HCT116 (cell line): Measurements from ENCODE around the gene DDRGK1. TPM values are rescaled to one million over a fixed set of nuclear protein-coding genes. Genes with fewer than 3 reads are reported as not detected.

ENCODE experiments used
- ATAC-seq: fragments of 200-7000 bp; cut with Tn5 transposase; 2 replicates; pipeline ENCODE4 v1.9.1; 2020; ENCODE audit warnings: mild to moderate bottlenecking, moderate library complexity
- BruUV-seq: library from RNA; stranded (reverse); fragments of 400-500 nt; replicated peaks from 2 replicates; lab custom pipeline; 2021; lab: Mats Ljungman, UMichigan
- CTCF ChIA-PET: fragments of 300-600 bp; sonication (Branson Sonifier 250); formaldehyde crosslinking; loops from one replicate; lab custom pipeline; 2021; ENCODE audit warnings: antibody characterized with exemption; lab: Charles Lee
- POLR2A ChIA-PET: fragments of 300-600, 350-600 bp; sonication (Branson Sonifier 250); formaldehyde crosslinking; loops from one replicate; lab custom pipeline; 2021; ENCODE audit warnings: antibody characterized with exemption; lab: Charles Lee
- RAD21 ChIA-PET, 2 experiments: fragments of 300-600 bp; sonication (Branson Sonifier 250); formaldehyde crosslinking; loops; one replicate each; lab custom pipeline; 2023; ENCODE audit warnings: low total read pairs in 2 of 2; ENCODE audit not compliant: uncharacterized antibody in 2 of 2, unreplicated experiment in 2 of 2, low non-redundant PET in 1 of 2; lab: Charles Lee
- DNase-seq: peaks from one replicate; pipeline ENCODE4 v3.0.0-alpha.2; 2010; ENCODE audit warnings: low read depth, low spot score
- H2AFZ ChIP-seq: fragments of 200-600 bp; shearing (Covaris generic), sonication (generic); 2 replicates; pipeline ENCODE4 v1.6.1; 2017; ENCODE audit warnings: low read depth, mixed run types, mixed read lengths, antibody characterized with exemption, low read length; ENCODE audit not compliant: poor library complexity, severe bottlenecking
- H3K27ac ChIP-seq: 2 replicates; pipeline ENCODE4 v1.5.1; 2012; ENCODE audit warnings: low read depth, low read length
- H3K27me3 ChIP-seq: fragments of 200-600 bp; sonication (generic); 2 replicates; pipeline ENCODE4 v1.6.1; 2016; ENCODE audit warnings: mixed run types, low read length, mixed read lengths; ENCODE audit not compliant: insufficient read depth
- H3K36me3 ChIP-seq, 2 experiments: fragments of 200-500 bp in 1 of 2; fragments of 200-600 bp in 1 of 2; sonication (Bioruptor generic) in 1 of 2; sonication (generic) in 1 of 2; 2 replicates each; pipeline versions ENCODE4 v1.5.1 to v1.6.1; 2014 to 2016; ENCODE audit warnings: low read length in 2 of 2, inconsistent platforms in 1 of 2, mixed read lengths in 1 of 2, mixed run types in 1 of 2; ENCODE audit not compliant: insufficient read depth in 2 of 2, control insufficient read depth in 1 of 2
- H3K4me1 ChIP-seq, 2 experiments: fragments of 200-600 bp in 1 of 2; sonication (generic) in 1 of 2; 2 replicates each; pipeline versions ENCODE4 v1.5.1 to v1.6.1; 2012 to 2017; ENCODE audit warnings: low read length in 2 of 2, inconsistent platforms in 1 of 2, mild to moderate bottlenecking in 1 of 2, mixed read lengths in 1 of 2, mixed run types in 1 of 2, moderate library complexity in 1 of 2; ENCODE audit not compliant: insufficient read depth in 2 of 2, control insufficient read depth in 1 of 2
- H3K4me2 ChIP-seq: fragments of 200-600 bp; sonication (generic); 2 replicates; pipeline ENCODE4 v1.6.1; 2017; ENCODE audit warnings: mixed run types, low read length, mixed read lengths
- H3K4me3 ChIP-seq, 2 experiments: fragments of 200-600 bp in 1 of 2; sonication (generic) in 1 of 2; replicated peaks in 1 of 2; 2 replicates each; pipeline ENCODE4 v1.5.1; 2011 to 2016; ENCODE audit warnings: low read length in 2 of 2, control low read depth in 1 of 2, low read depth in 1 of 2, mild to moderate bottlenecking in 1 of 2, mixed read lengths in 1 of 2, mixed run types in 1 of 2
- H3K79me2 ChIP-seq: fragments of 200-600 bp; sonication (generic); 2 replicates; pipeline ENCODE4 v1.6.1; 2017; ENCODE audit warnings: mild to moderate bottlenecking, mixed run types, low read length, moderate library complexity, mixed read lengths; ENCODE audit not compliant: insufficient read depth
- H3K9ac ChIP-seq: fragments of 200-600 bp; sonication (generic); 2 replicates; pipeline ENCODE4 v1.6.1; 2016; ENCODE audit warnings: low read length, mixed read lengths
- H3K9me2 ChIP-seq: fragments of 200-600 bp; sonication (generic), shearing (Covaris generic); 2 replicates; pipeline ENCODE4 v1.6.1; 2017; ENCODE audit warnings: mixed run types, mild to moderate bottlenecking, moderate library complexity; ENCODE audit not compliant: insufficient read depth
- H3K9me3 ChIP-seq, 2 experiments: fragments of 200-500 bp in 1 of 2; fragments of 200-600 bp in 1 of 2; sonication (Bioruptor generic) in 1 of 2; sonication (generic) in 1 of 2; 2 replicates each; pipeline ENCODE4 v1.6.1; 2014 to 2017; ENCODE audit warnings: low read length in 2 of 2, mixed read lengths in 2 of 2, inconsistent platforms in 1 of 2, low read depth in 1 of 2, mild to moderate bottlenecking in 1 of 2, mixed run types in 1 of 2, moderate library complexity in 1 of 2; ENCODE audit not compliant: control insufficient read depth in 1 of 2, insufficient read depth in 1 of 2
- H4K20me1 ChIP-seq: fragments of 200-600 bp; sonication (generic), shearing (Covaris generic); 2 replicates; pipeline ENCODE4 v1.6.1; 2017; ENCODE audit warnings: mixed run types, mild to moderate bottlenecking, moderate library complexity; ENCODE audit not compliant: insufficient read depth
- CBX3 ChIP-seq: IDR thresholded peaks from 2 replicates; pipeline ENCODE4 v1.6.1; 2012; ENCODE audit warnings: low read depth
- EGR1 ChIP-seq: IDR thresholded peaks from 2 replicates; pipeline ENCODE4 v1.6.1; 2012; ENCODE audit warnings: low read depth
- ELF1 ChIP-seq: IDR thresholded peaks from 2 replicates; pipeline ENCODE4 v1.6.1; 2012; ENCODE audit warnings: low read depth, borderline replicate concordance
- EZH2 ChIP-seq: fragments of 200-600 bp; sonication (generic); IDR thresholded peaks from 2 replicates; pipeline ENCODE4 v1.6.1; 2017; ENCODE audit warnings: antibody characterized with exemption, mixed run types
- EZH2phosphoT487 ChIP-seq: fragments of 200-600 bp; IDR thresholded peaks from 2 replicates; pipeline ENCODE4 v1.6.1; 2018; ENCODE audit warnings: antibody characterized with exemption, borderline replicate concordance
- POLR2A ChIP-seq: IDR thresholded peaks from 2 replicates; pipeline ENCODE4 v1.7.0; 2011; ENCODE audit warnings: borderline replicate concordance; ENCODE audit not compliant: insufficient read depth, insufficient read length; ENCODE audit errors: extremely low read depth
- SIN3A ChIP-seq: IDR thresholded peaks from 2 replicates; pipeline ENCODE4 v1.6.1; 2012; ENCODE audit warnings: low read depth
- TCF7L2 ChIP-seq: IDR thresholded peaks from 2 replicates; pipeline ENCODE4 v1.7.0; 2011; ENCODE audit warnings: borderline replicate concordance, inconsistent platforms; ENCODE audit not compliant: insufficient read depth, insufficient read length; ENCODE audit errors: extremely low read depth
- intact Hi-C: fragments of 100-400 bp; cut with micrococcal nuclease; formaldehyde crosslinking; loops from 2 replicates; pipeline ENCODE4 v1.10.0; 2022
- total RNA-seq: library from RNA; stranded (reverse); gene quantifications from one replicate; pipeline ENCODE4 v1.2.1, GENCODE V29; 2021; ENCODE audit not compliant: unreplicated experiment
- TF ChIP-seq, protein P1 (sequence below): IDR thresholded peaks from 2 replicates; pipeline ENCODE4 v1.6.1; 2012; ENCODE audit warnings: low read depth

The DDRGK1 gene
- total RNA-seq, 1 experiment from 2014 or later: 45.8 TPM

DNA sequence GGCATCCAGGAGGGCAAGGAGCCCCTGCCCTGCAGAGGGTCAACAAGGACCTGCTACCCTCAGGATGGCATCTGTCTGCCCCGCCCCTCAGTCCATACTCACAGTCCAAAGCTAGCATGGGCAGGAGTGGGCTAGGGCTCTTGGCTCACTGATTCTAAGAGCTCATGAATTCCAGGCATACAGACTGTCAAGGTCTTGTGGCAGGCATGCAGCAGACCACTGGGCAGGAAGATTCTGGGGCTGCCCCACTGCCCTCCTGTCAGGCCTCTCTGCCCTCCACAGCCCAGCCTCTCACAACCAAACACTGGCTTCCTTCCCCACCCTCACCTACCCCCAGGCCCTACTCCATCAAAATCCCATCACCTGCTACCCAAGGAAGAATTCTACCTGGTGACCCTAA lies 40.1 kb upstream of the DDRGK1 start:
- no peak overlapping the region for H2AFZ ChIP-seq
- H3K27me3 ChIP-seq: no peaks in the 10 kb centered on the region
- no peaks in the 10 kb centered on the region for H4K20me1 ChIP-seq
- ChIA-PET RAD21 (no interaction called here), CTCF (interaction anchor here (0.6 kb wide), 1 partner anchor 75 kb away, joined by 3 read pairs; no protein-coding TSS in a partner anchor), POLR2A (interaction anchor here (1.7 kb wide), 1 partner anchor 8 kb away, joined by 3 read pairs; no protein-coding TSS in a partner anchor)
- no peak overlapping the region for H3K4me3 ChIP-seq
- TF ChIP-seq CBX3 (no peak), POLR2A (no peak), SIN3A (no peak), EGR1 (no peak), TCF7L2 (no peak), EZH2phosphoT487 (no peak), EZH2 (no peak), ELF1 (no peak)
- TF ChIP-seq, protein P1, sequence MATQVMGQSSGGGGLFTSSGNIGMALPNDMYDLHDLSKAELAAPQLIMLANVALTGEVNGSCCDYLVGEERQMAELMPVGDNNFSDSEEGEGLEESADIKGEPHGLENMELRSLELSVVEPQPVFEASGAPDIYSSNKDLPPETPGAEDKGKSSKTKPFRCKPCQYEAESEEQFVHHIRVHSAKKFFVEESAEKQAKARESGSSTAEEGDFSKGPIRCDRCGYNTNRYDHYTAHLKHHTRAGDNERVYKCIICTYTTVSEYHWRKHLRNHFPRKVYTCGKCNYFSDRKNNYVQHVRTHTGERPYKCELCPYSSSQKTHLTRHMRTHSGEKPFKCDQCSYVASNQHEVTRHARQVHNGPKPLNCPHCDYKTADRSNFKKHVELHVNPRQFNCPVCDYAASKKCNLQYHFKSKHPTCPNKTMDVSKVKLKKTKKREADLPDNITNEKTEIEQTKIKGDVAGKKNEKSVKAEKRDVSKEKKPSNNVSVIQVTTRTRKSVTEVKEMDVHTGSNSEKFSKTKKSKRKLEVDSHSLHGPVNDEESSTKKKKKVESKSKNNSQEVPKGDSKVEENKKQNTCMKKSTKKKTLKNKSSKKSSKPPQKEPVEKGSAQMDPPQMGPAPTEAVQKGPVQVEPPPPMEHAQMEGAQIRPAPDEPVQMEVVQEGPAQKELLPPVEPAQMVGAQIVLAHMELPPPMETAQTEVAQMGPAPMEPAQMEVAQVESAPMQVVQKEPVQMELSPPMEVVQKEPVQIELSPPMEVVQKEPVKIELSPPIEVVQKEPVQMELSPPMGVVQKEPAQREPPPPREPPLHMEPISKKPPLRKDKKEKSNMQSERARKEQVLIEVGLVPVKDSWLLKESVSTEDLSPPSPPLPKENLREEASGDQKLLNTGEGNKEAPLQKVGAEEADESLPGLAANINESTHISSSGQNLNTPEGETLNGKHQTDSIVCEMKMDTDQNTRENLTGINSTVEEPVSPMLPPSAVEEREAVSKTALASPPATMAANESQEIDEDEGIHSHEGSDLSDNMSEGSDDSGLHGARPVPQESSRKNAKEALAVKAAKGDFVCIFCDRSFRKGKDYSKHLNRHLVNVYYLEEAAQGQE: no peak
- H3K36me3 ChIP-seq: no peaks in the 10 kb centered on the region
- H3K9ac ChIP-seq: no peak overlapping the region
- no peak for ATAC-seq
- no peak overlapping the region for H3K27ac ChIP-seq
- no TSS peak for BruUV-seq
- H3K4me1 ChIP-seq: peaks cover 2 to 12% of the 10 kb centered on the region in 2 experiments; a peak in 3 of 4 replicates
- H3K4me2 ChIP-seq: no peak overlapping the region
- no peaks in the 10 kb centered on the region for H3K79me2 ChIP-seq
- no peaks in the 10 kb centered on the region for H3K9me2 ChIP-seq
- no peaks in the 10 kb centered on the region for H3K9me3 ChIP-seq
- no peak for DNase-seq
- intact Hi-C loops: no loop called here
